DMS153 (cell line): ENCODE measurements around the gene VPS37B.
"Not testable (repeated sequence)": the region's sequence is repeated elsewhere in the genome, so short reads cannot be mapped to it uniquely, and the experiment has no call there.

ENCODE experiments used
- DNase-seq: peaks from one replicate; lab custom pipeline; 2025; lab: John Stamatoyannopoulos, UW

Gene VPS37B

GRCh38 chr12:122908915-122909314, 13.0 kb upstream of the VPS37B start:
- no peak for DNase-seq

- not testable (repeated sequence) for DNase-seq
These were observed 9.3 kb upstream of the VPS37B start for GRCh38 chr12:122905258-122905657.

GRCh38 chr12:122903693-122904034, 7.7 kb upstream of the VPS37B start:
- peak; percentile 31 for DNase-seq

- no peak for DNase-seq
These were observed 7.1 kb upstream of the VPS37B start for GRCh38 chr12:122902854-122903692.

- no peak for DNase-seq
These were observed 4.0 kb upstream of the VPS37B start for GRCh38 chr12:122899887-122900286.

GRCh38 chr12:122896662-122897061, 738 bp upstream of the VPS37B start:
- DNase-seq, result no peak

- DNase-seq, result no peak
These were observed 612 bp downstream of the VPS37B start for GRCh38 chr12:122895320-122895703.

GRCh38 chr12:122894193-122895121, 1.5 kb downstream of the VPS37B start:
- DNase-seq, result no peak

GRCh38 chr12:122893208-122894153, 2.4 kb downstream of the VPS37B start:
- no peak for DNase-seq

GRCh38 chr12:122892724-122893123, 3.2 kb downstream of the VPS37B start:
- DNase-seq, result not testable (repeated sequence)

GRCh38 chr12:122891661-122892525, 4.0 kb downstream of the VPS37B start:
- no peak for DNase-seq

- DNase-seq, result no peak
These were observed 6.0 kb downstream of the VPS37B start for GRCh38 chr12:122889761-122890520.

- peak; percentile 85 for DNase-seq
These were observed 7.6 kb downstream of the VPS37B start for GRCh38 chr12:122888232-122888752.

GRCh38 chr12:122887819-122888212, 8.1 kb downstream of the VPS37B start:
- DNase-seq, result no peak

GRCh38 chr12:122886851-122887818, 8.8 kb downstream of the VPS37B start:
- DNase-seq, result no peak

- DNase-seq, result no peak
These were observed 9.8 kb downstream of the VPS37B start for GRCh38 chr12:122886161-122886560.

- DNase-seq, result no peak
These were observed 11.1 kb downstream of the VPS37B start for GRCh38 chr12:122884860-122885259.

- DNase-seq, result no peak
These were observed 11.7 kb downstream of the VPS37B start for GRCh38 chr12:122884091-122884826.
